ENCODE results near the gene NHS. TPM values are rescaled to one million over a fixed set of nuclear protein-coding genes. Genes with fewer than 3 reads are reported as not detected.
A peak's percentile ranks its signal among the peaks of the same experiment; 100 is the strongest.

Gene NHS
- 1 to 10 TPM; 2.8 to 6.1 (median 4.9) TPM for total RNA-seq (2021; fragmentation: NEBNext Ultra II Directional; extraction: Animal tissue kit (Norgen Biotek cat#: 25700))
- long read RNA-seq, partial matches to known transcripts: 0 of 1 reads
- long read RNA-seq, other reads (novel, unspliced or antisense): 1 of 1 reads

GRCh38 chrX:17374619-17375366 lies at the start of gene NHS:
Gene NHS, plus strand, starts transcription at chrX:17375200. Its CDS starts 558 bp downstream, at chrX:17375758.
- H3K27me3 Mint-ChIP-seq (ENCODE audit: insufficient read depth): no peaks in the 10 kb centered on the region
- TF ChIP-seq, protein P1, sequence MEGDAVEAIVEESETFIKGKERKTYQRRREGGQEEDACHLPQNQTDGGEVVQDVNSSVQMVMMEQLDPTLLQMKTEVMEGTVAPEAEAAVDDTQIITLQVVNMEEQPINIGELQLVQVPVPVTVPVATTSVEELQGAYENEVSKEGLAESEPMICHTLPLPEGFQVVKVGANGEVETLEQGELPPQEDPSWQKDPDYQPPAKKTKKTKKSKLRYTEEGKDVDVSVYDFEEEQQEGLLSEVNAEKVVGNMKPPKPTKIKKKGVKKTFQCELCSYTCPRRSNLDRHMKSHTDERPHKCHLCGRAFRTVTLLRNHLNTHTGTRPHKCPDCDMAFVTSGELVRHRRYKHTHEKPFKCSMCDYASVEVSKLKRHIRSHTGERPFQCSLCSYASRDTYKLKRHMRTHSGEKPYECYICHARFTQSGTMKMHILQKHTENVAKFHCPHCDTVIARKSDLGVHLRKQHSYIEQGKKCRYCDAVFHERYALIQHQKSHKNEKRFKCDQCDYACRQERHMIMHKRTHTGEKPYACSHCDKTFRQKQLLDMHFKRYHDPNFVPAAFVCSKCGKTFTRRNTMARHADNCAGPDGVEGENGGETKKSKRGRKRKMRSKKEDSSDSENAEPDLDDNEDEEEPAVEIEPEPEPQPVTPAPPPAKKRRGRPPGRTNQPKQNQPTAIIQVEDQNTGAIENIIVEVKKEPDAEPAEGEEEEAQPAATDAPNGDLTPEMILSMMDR (IDR thresholded peaks at IDR 0.05): peak; percentile 66
- peak within 1 kb of the TSS; percentile 70 for H3K27ac Mint-ChIP-seq
- H3K4me3 Mint-ChIP-seq: peak within 1 kb of the TSS; percentile 87
- peaks cover 17% of the 10 kb centered on the region for H3K4me1 Mint-ChIP-seq (ENCODE audit: low read depth)
- peak; percentile 60 for DNase-seq
- no peaks in the 10 kb centered on the region for H3K9me3 Mint-ChIP-seq
- H3K36me3 Mint-ChIP-seq (ENCODE audit: low read depth): no peaks in the 10 kb centered on the region

GRCh38 chrX:17328837-17329236 lies 46.2 kb upstream of the NHS start:
- Mint-ChIP-seq H3K4me1 (ENCODE audit: low read depth) (no peaks in the 10 kb centered on the region), H3K27me3 (ENCODE audit: insufficient read depth) (peaks cover 4% of the 10 kb centered on the region; the same call in 1 of the 2 replicates), H3K9me3 (no peaks in the 10 kb centered on the region), H3K27ac (no peak overlapping the region), H3K4me3 (no peak overlapping the region), H3K36me3 (ENCODE audit: low read depth) (no peaks in the 10 kb centered on the region)
- DNase-seq: no peak
- TF ChIP-seq, protein P1 (IDR thresholded peaks at IDR 0.05): no peak

- H3K27me3 Mint-ChIP-seq (ENCODE audit: insufficient read depth): no peaks in the 10 kb centered on the region; the same call in 1 of the 2 replicates
- no peak for DNase-seq
Observed at GRCh38 chrX:17336377-17336776, 38.6 kb upstream of the NHS start.

GRCh38 chrX:17355976-17356375 lies 19.0 kb upstream of the NHS start:
- peaks cover 10% of the 10 kb centered on the region; the same call in 1 of the 2 replicates for H3K27me3 Mint-ChIP-seq (ENCODE audit: insufficient read depth)
- H3K4me1 Mint-ChIP-seq (ENCODE audit: low read depth): peaks cover 14% of the 10 kb centered on the region
- no peaks in the 10 kb centered on the region for H3K9me3 Mint-ChIP-seq
- H3K36me3 Mint-ChIP-seq (ENCODE audit: low read depth): no peaks in the 10 kb centered on the region
- H3K27ac Mint-ChIP-seq: no peak overlapping the region
- DNase-seq: no peak
- TF ChIP-seq, protein P1 (IDR thresholded peaks at IDR 0.05): no peak
- H3K4me3 Mint-ChIP-seq: no peak overlapping the region

More at GRCh38 chrX:17336377-17336776, 38.6 kb upstream of the NHS start:
- H3K27ac Mint-ChIP-seq: no peak overlapping the region
- H3K4me3 Mint-ChIP-seq: no peak overlapping the region
- H3K36me3 Mint-ChIP-seq (ENCODE audit: low read depth): no peaks in the 10 kb centered on the region
- TF ChIP-seq, protein P1 (IDR thresholded peaks at IDR 0.05): no peak
- no peaks in the 10 kb centered on the region for H3K4me1 Mint-ChIP-seq (ENCODE audit: low read depth)
- no peaks in the 10 kb centered on the region for H3K9me3 Mint-ChIP-seq

DNA sequence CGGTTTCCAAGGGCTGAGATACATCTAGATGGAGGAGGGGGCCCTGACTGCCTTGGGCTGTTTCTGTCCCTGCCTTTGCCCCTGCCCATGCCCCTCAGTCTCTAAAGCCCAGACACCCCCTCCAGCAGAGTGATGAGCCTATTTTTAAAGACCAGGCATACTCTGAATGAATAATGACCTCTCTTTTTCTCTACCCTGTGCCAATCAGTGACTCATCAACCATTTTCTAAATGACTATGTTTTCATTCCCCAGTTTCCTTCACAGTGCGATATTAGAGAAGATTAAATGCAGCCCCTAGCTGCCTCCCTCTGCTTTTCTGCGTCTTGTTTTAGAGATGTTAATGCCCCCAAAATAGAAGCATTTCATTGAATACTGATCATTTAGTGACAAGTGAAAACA lies 15.5 kb upstream of the NHS start:
- H3K9me3 Mint-ChIP-seq: no peaks in the 10 kb centered on the region
- H3K4me3 Mint-ChIP-seq: peak overlapping the region; percentile 47; the same call in 1 of the 2 replicates
- H3K27ac Mint-ChIP-seq: no peak overlapping the region
- peaks cover 14% of the 10 kb centered on the region for H3K4me1 Mint-ChIP-seq (ENCODE audit: low read depth)
- no peaks in the 10 kb centered on the region for H3K36me3 Mint-ChIP-seq (ENCODE audit: low read depth)
- TF ChIP-seq, protein P1 (IDR thresholded peaks at IDR 0.05): no peak
- DNase-seq: no peak
- peaks cover 6% of the 10 kb centered on the region; the same call in 1 of the 2 replicates for H3K27me3 Mint-ChIP-seq (ENCODE audit: insufficient read depth)

Measured in HFFc6 (cell line).